Activated CD4-positive, CD25-positive, alpha-beta regulatory T cell treated with anti-CD3 and anti-CD28 coated beads, Interleukin-2, amount 50 U/mL, for 24 hours (primary cell): ENCODE measurements around the gene GRIA4.

Experiments used
- ATAC-seq, 2 donors: fragments of 150-1000 bp; cut with Tn5 transposase; one replicate each; pipeline ENCODE4 v1.10.0; 2021; ENCODE audit warnings: mild to moderate bottlenecking in 1 of 2, moderate library complexity in 1 of 2

Gene GRIA4

GRCh38 chr11:106015066-106015465 lies 405.2 kb downstream of the GRIA4 start:
- no peak for ATAC-seq

- no peak for ATAC-seq
These were observed 407.2 kb downstream of the GRIA4 start for GRCh38 chr11:106017093-106017492.

GRCh38 chr11:106021181-106021966 lies 411.5 kb downstream of the GRIA4 start:
- no peak for ATAC-seq

- peak; percentile 97 to 98 for ATAC-seq
These were observed 412.3 kb downstream of the GRIA4 start, which contains the start of gene MSANTD4 for GRCh38 chr11:106021967-106022794. MSANTD4 (minus strand) TSS chr11:106022240; CDS start chr11:106010917, 11,323 bp downstream.

- no peak for ATAC-seq
These were observed 413.0 kb downstream of the GRIA4 start for GRCh38 chr11:106022795-106023275.

GRCh38 chr11:106030609-106031008 lies 420.7 kb downstream of the GRIA4 start:
- ATAC-seq, result no peak

GRCh38 chr11:106031202-106031810 lies 421.4 kb downstream of the GRIA4 start:
- peak in 1 of 2 donors; percentile 45 for ATAC-seq
